ENCODE results near the gene RPTOR. TPM values are rescaled to one million over a fixed set of nuclear protein-coding genes. Genes with fewer than 3 reads are reported as not detected.
A peak's percentile ranks its signal among the peaks of the same experiment; 100 is the strongest.

Gene RPTOR
- polyA plus RNA-seq, 1 donor (not counting 4 experiments of a cell fraction or from before 2014, with no cell fraction given): 4.0 TPM

GRCh38 chr17:80957461-80957941, 412.9 kb downstream of the RPTOR start:
- FAIRE-seq (no peak), DNase-seq (ENCODE audit: low read depth, low spot score) (no peak)
- H3K9me1 ChIP-seq (ENCODE audit: control insufficient read depth, extremely low read depth, insufficient read depth, low read length): no peaks in the 10 kb centered on the region
- H3K4me1 ChIP-seq (ENCODE audit: control insufficient read depth, extremely low read depth, insufficient read depth, low read length): no peaks in the 10 kb centered on the region
- TF ChIP-seq EZH2 (IDR thresholded peaks at IDR 0.05; ENCODE audit: low read length): no peak
- TF ChIP-seq CTCF (optimal IDR thresholded peaks at IDR 0.05 in 1 of 3, IDR thresholded peaks at IDR 0.05 in 1 of 3, conservative IDR thresholded peaks at IDR 0.05 in 1 of 3; ENCODE audit: extremely low read depth in 1 of 3, insufficient read depth in 2 of 3, low read length in 3 of 3): no peak
- H2AFZ ChIP-seq (ENCODE audit: control insufficient read depth, low read length): no peak overlapping the region
- peaks cover 0 to 2% of the 10 kb centered on the region in 2 experiments for H3K36me3 ChIP-seq (ENCODE audit: control insufficient read depth in 2 of 2, extremely low read depth in 1 of 2, insufficient read depth in 2 of 2, low read length in 2 of 2)
- dilution Hi-C loops (cut with MboI; ENCODE audit: extremely low pct_ligation_motif_present, low sequenced_read_pairs): no loop called here
- no peaks in the 10 kb centered on the region for H3K27me3 ChIP-seq (ENCODE audit: control insufficient read depth, extremely low read depth, insufficient read depth, low read length)
- no peaks in the 10 kb centered on the region for H3K9me3 ChIP-seq (ENCODE audit: control insufficient read depth, low read depth, low read length)
- H3K4me3 ChIP-seq (ENCODE audit: control insufficient read depth in 2 of 3, extremely low read depth in 1 of 3, insufficient read depth in 2 of 3, low read depth in 1 of 3, low read length in 3 of 3): no peak overlapping the region
- no peak overlapping the region for H3K9ac ChIP-seq (ENCODE audit: control insufficient read depth, extremely low read depth, insufficient read depth, low read length)
- H3K4me2 ChIP-seq (ENCODE audit: control insufficient read depth, extremely low read depth, insufficient read depth, low read depth, low read length): no peak overlapping the region
- H4K20me1 ChIP-seq (ENCODE audit: control insufficient read depth, extremely low read depth, insufficient read depth, low read length): no peaks in the 10 kb centered on the region
- H3K79me2 ChIP-seq (ENCODE audit: control insufficient read depth, insufficient read depth, low read length): no peaks in the 10 kb centered on the region
- no peak overlapping the region for H3K27ac ChIP-seq (ENCODE audit: control insufficient read depth, insufficient read depth, low read length)

GRCh38 chr17:80959330-80960036, 414.8 kb downstream of the RPTOR start:
- H3K9me3 ChIP-seq (ENCODE audit: control insufficient read depth, low read depth, low read length): no peaks in the 10 kb centered on the region
- H3K4me2 ChIP-seq (ENCODE audit: control insufficient read depth, extremely low read depth, insufficient read depth, low read depth, low read length): no peak overlapping the region
- H3K27me3 ChIP-seq (ENCODE audit: control insufficient read depth, extremely low read depth, insufficient read depth, low read length): no peaks in the 10 kb centered on the region
- no peaks in the 10 kb centered on the region for H3K9me1 ChIP-seq (ENCODE audit: control insufficient read depth, extremely low read depth, insufficient read depth, low read length)
- H3K79me2 ChIP-seq (ENCODE audit: control insufficient read depth, insufficient read depth, low read length): no peaks in the 10 kb centered on the region
- DNase-seq (ENCODE audit: low read depth, low spot score): no peak
- no peaks in the 10 kb centered on the region for H4K20me1 ChIP-seq (ENCODE audit: control insufficient read depth, extremely low read depth, insufficient read depth, low read length)
- TF ChIP-seq CTCF (optimal IDR thresholded peaks at IDR 0.05 in 1 of 3, IDR thresholded peaks at IDR 0.05 in 1 of 3, conservative IDR thresholded peaks at IDR 0.05 in 1 of 3; ENCODE audit: extremely low read depth in 1 of 3, insufficient read depth in 2 of 3, low read length in 3 of 3) (peak in 1 of 3 experiments; percentile 5), EZH2 (IDR thresholded peaks at IDR 0.05; ENCODE audit: low read length) (no peak)
- no peak for FAIRE-seq
- dilution Hi-C loops (cut with MboI; ENCODE audit: extremely low pct_ligation_motif_present, low sequenced_read_pairs): no loop called here
- no peak overlapping the region for H3K4me3 ChIP-seq (ENCODE audit: control insufficient read depth in 2 of 3, extremely low read depth in 1 of 3, insufficient read depth in 2 of 3, low read depth in 1 of 3, low read length in 3 of 3)
- no peak overlapping the region for H3K9ac ChIP-seq (ENCODE audit: control insufficient read depth, extremely low read depth, insufficient read depth, low read length)
- H3K27ac ChIP-seq (ENCODE audit: control insufficient read depth, insufficient read depth, low read length): no peak overlapping the region
- H2AFZ ChIP-seq (ENCODE audit: control insufficient read depth, low read length): no peak overlapping the region
- peaks cover 0 to 2% of the 10 kb centered on the region in 2 experiments for H3K36me3 ChIP-seq (ENCODE audit: control insufficient read depth in 2 of 2, extremely low read depth in 1 of 2, insufficient read depth in 2 of 2, low read length in 2 of 2)
- no peaks in the 10 kb centered on the region for H3K4me1 ChIP-seq (ENCODE audit: control insufficient read depth, extremely low read depth, insufficient read depth, low read length)

All from keratinocyte (primary cell).